Cardiac muscle cell (in vitro differentiated cells and primary cell): ENCODE data around the gene CASP9. TPM values are rescaled to one million over a fixed set of nuclear protein-coding genes. Genes with fewer than 3 reads are reported as not detected.

Experiments used
- DNase-seq, 2 donors: peaks; one replicate each; pipeline versions ENCODE4 v3.0.0 to v3.0.0-alpha.2; 2010 to 2017; ENCODE audit warnings: low read depth in 1 of 2, low spot score in 1 of 2
- H3K27ac ChIP-seq: fragments of 200-600 bp; sonication (generic); 2 replicates; pipeline ENCODE4 v1.5.1; 2016
- H3K27me3 ChIP-seq: fragments of 200-600 bp; sonication (generic); 2 replicates; pipeline ENCODE4 v1.6.0; 2016; ENCODE audit warnings: control low read depth
- H3K36me3 ChIP-seq: fragments of 200-600 bp; sonication (generic); 2 replicates; pipeline ENCODE4 v1.5.1; 2016; ENCODE audit warnings: control low read depth
- H3K4me1 ChIP-seq: fragments of 200-600 bp; sonication (generic); 2 replicates; pipeline ENCODE4 v1.8.1; 2017; ENCODE audit warnings: low read depth, mild to moderate bottlenecking, mixed run types
- H3K4me3 ChIP-seq: fragments of 200-600 bp; sonication (generic); 2 replicates; pipeline ENCODE4 v1.5.1; 2016; ENCODE audit warnings: mild to moderate bottlenecking
- H3K9me3 ChIP-seq: fragments of 200-600 bp; sonication (generic); 2 replicates; pipeline ENCODE4 v1.5.1; 2017; ENCODE audit warnings: low read depth, mild to moderate bottlenecking, control low read depth
- CTCF ChIP-seq: IDR thresholded peaks from 2 replicates; pipeline ENCODE4 v1.5.1; 2012; ENCODE audit warnings: low read depth, mild to moderate bottlenecking, low read length
- polyA plus RNA-seq: library from polyadenylated mRNA; unstranded; fragments of >200 nt; fragmentation: Nextera tagmentation; extraction: Ambion mirVana; gene quantifications from 2 replicates; pipeline ENCODE4 v1.2.1, GENCODE V29; 2016
- total RNA-seq: library from RNA; depleted of rRNA; stranded (reverse); fragments of >200 nt; gene quantifications from 2 replicates; pipeline ENCODE4 v1.2.3, GENCODE V29; 2016

CASP9 gene
- total and polyA plus RNA-seq, 2 experiments from 2014 or later = 44.7 to 96.1 TPM

DNA sequence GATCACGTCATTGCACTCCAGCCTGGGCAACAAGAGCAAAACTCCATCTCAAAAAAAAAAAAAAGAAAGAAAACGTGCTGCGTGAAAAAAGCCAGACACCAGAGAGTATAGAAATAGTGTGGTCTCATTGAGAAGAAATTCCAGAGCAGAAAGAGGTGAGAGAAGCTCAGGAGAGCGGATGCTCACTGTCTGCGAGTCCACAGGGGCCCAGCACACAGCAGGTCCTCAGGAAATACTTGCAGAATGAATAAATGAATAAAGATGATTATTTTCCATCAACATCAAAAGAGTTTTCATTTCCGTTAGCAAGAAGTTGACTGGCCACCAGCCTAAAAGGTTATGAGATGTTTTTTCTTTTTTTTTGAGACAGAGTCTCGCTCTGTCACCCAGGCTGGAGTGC, 14.4 kb downstream of the CASP9 start:
- peak overlapping the region; percentile 1 for H3K27ac ChIP-seq
- no peak for DNase-seq

DNA sequence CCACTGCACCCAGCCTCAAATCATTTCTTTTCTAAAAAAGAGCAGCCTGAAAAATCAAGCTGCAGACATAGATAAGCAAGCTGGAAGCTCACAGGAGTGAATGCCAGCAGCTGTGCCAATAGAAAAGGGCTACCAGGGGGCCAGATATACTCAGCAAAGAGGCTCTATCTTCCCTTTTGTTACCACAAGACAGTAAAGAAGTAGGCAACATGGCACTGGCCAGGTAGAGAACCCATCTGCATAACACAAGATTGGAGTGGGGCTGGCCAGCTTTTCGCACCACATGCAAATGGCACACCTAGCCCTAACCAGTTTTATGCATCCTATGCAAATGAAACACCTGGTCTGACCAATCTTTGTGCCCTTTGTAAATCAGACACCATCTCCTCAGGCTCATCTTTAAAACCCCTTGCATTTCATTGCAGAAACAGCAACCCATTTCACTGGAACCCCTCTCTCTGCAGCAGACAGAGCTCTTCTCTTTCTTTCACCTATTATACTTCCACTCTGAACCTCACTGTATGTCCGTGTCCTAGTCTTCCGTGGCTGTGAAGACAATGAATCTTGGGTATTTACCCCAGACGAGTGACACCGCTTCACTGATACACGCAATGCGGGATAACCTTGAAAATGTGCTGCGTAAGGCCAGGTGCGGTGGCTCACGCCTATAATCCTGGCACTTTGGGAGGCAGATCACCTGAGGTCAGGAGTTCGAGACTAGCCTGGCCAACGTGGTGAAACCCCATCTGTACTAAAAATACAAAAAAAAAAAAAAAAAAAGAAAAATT, 15.1 kb downstream of the CASP9 start:
- Histone ChIP-seq H3K4me3 (no peak overlapping the region), H3K4me1 (peaks cover 38% of the 10 kb centered on the region), H3K27me3 (no peaks in the 10 kb centered on the region), H3K36me3 (peaks cover 5% of the 10 kb centered on the region), H3K9me3 (no peaks in the 10 kb centered on the region), H3K27ac (peak overlapping the region; percentile 78)
- no peak for DNase-seq
- TF ChIP-seq CTCF = no peak

More for the DNA sequence above, 14.4 kb downstream of the CASP9 start:
- Histone ChIP-seq H3K27me3 (no peaks in the 10 kb centered on the region), H3K4me3 (no peak overlapping the region), H3K4me1 (peaks cover 38% of the 10 kb centered on the region), H3K36me3 (peaks cover 3% of the 10 kb centered on the region), H3K9me3 (no peaks in the 10 kb centered on the region)
- no peak for TF ChIP-seq CTCF

DNA sequence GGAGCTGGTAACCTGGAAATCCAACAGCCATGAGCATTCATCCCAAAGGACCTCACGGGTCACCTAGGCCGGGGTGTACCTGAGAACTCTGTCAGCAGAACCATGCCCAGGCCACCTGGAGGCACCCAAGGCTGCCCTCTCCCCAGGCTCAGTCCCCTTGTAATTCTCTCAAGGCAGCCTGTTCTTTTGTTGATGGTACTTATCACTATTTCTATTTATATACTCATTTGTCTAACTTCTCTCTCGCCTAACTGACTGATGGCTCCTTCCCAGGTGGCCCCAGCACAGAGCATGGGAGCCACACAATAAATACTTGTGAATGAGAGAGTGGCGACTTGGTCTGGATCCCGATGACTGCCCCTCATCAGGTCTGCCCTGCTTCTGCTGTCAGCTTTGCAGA, 16.7 kb downstream of the CASP9 start:
- Histone ChIP-seq H3K4me3 (no peak overlapping the region), H3K9me3 (no peaks in the 10 kb centered on the region), H3K27ac (peak overlapping the region; percentile 78), H3K27me3 (no peaks in the 10 kb centered on the region), H3K36me3 (peaks cover 9% of the 10 kb centered on the region), H3K4me1 (peaks cover 38% of the 10 kb centered on the region)
- peak in 1 of 2 donors; percentile 46 for DNase-seq
- no peak for TF ChIP-seq CTCF

DNA sequence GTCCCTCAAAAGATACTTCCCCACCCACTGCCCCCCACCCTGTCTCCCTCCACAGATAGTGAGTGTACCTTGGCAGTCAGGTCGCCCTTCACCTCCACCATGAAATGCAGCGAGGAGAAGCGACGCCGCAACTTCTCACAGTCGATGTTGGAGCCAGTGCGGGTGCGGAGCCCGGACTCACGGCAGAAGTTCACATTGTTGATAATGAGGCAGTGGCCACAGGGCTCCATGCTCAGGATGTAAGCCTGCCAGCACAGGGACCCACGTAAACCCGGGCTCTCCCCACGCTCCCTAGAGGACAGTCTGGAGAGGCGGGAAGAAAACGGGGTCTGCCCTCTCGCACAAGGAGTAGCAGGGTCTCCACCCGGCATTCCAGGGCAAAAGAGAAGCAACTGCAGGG, 17.2 kb downstream of the CASP9 start:
- Histone ChIP-seq H3K4me3 (no peak overlapping the region), H3K27me3 (no peaks in the 10 kb centered on the region), H3K36me3 (peaks cover 9% of the 10 kb centered on the region), H3K4me1 (peaks cover 38% of the 10 kb centered on the region), H3K9me3 (no peaks in the 10 kb centered on the region), H3K27ac (peak overlapping the region; percentile 78)
- DNase-seq = no peak
- TF ChIP-seq CTCF = no peak

DNA sequence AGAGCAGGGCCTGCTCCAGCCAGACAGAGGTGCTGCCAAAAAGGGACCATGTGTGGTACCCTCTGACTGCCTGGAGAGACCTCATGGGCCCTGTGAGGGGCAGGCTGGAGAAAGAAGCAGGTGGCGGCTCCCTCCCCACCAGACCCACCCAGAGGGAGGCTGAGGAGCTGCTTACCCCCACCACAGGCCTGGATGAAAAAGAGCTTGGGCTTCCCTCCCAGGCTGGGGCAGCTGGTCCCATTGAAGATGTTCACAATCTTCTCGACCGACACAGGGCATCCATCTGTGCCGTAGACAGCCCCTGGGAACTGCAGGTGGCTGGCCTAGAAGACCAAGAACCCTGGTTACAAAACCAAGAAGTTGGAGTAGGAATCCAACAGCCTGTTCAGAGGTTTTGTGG, 19.6 kb downstream of the CASP9 start:
- DNase-seq = no peak
- Histone ChIP-seq H3K27me3 (no peaks in the 10 kb centered on the region), H3K4me3 (no peak overlapping the region), H3K4me1 (peaks cover 52% of the 10 kb centered on the region), H3K27ac (peak overlapping the region; percentile 28), H3K9me3 (no peaks in the 10 kb centered on the region), H3K36me3 (peaks cover 12% of the 10 kb centered on the region)
- TF ChIP-seq CTCF = no peak
